GF-D8 (cell line): Measurements from ENCODE around the gene ITPR3.

ENCODE experiments used
- DNase-seq: peaks from one replicate; lab custom pipeline; 2025; lab: John Stamatoyannopoulos, UW

Gene ITPR3

DNA sequence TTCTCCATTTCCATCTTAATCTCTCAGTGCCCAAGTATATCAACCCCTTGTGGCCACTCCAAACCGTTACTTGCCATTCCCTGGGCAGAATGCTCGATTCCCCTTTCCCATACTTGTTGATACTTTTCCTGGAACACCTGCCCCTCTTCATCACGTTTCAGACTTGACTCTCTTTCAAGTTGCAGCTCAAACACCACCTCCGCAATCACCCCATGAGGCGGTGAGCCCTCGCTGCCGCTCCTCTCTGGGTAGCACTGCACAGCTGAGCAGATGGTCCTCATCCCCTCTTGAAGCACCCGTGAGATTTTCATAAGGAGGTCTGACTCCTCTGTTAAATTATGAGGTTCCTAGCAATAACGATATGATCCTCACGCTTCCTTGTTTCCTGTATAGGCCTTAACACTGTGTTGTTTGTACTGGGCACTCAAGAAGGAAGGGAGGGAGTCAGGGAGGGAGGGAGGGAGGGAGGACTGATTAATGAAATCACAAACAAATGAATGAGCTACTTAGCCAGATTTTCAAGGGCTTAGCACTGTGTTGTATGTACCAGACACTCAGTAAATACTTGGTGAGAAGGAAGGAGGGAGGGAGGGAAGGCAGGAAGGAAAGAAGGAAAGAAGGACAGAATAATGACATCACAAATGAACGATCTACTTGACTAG, 98.3 kb downstream of the ITPR3 start:
- no peak for DNase-seq

DNA sequence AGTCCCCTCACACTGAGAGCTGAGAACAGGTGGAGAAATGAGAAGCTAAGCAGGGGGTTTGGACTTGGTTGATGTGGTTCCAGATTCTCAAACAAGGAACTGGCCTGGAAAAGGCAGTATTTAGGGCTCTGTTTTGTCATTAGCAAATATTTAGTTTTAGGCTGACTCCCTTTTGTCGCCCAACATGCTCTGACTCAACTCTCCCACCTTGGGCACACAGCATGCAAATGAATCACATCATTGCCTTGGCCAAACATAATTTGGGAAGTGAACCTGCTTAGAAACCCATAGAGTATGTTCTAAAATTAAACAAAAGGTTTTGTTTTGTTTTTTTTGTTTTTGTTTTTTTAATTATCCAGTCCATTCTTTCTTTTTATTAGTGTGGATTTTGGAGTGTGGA, 99.9 kb downstream of the ITPR3 start:
- no peak for DNase-seq

DNA sequence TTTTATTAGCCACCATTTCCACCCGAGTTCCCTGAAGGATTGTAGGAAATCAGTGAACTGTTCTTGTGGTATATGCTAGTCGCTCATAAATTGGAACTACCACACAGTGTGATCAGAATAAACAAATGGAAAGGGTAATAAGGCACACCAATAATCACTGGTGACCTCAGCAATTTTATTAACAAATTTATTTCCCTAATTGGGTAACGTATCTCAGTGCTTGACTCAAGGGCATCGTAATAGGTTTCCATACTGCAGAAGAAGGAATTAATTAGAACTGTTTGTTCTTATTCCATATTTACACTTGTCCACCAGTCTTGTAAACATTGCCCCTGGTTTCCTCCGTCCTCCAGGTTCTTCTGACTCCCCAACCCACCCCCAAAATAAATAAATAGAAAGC, 100.4 kb downstream of the ITPR3 start:
- DNase-seq: no peak

DNA sequence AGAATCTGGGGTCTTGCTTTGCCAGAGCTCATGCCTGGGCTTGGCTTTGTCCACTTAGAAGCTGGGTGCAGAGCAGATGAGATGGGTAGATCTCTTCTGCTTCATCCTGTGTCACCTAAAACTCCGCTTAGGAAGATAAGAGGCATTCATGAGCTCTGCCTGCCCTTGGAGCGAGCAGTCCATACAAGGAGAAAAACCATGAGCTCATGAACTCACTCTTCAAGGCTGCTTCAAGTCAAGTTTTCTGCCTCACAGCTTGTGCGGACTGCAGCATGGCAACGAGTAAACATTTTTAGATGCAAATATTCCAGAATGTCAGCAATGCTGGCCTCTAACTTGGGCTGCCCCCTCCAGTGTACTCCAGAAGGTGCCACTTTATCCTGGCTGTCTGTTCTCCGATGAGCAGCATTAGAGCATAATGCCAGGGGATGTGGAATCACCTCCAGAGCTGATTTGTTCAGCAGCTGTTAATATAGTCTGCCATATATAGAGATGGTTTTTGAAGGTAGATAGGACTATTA, 101.0 kb downstream of the ITPR3 start:
- no peak for DNase-seq

DNA sequence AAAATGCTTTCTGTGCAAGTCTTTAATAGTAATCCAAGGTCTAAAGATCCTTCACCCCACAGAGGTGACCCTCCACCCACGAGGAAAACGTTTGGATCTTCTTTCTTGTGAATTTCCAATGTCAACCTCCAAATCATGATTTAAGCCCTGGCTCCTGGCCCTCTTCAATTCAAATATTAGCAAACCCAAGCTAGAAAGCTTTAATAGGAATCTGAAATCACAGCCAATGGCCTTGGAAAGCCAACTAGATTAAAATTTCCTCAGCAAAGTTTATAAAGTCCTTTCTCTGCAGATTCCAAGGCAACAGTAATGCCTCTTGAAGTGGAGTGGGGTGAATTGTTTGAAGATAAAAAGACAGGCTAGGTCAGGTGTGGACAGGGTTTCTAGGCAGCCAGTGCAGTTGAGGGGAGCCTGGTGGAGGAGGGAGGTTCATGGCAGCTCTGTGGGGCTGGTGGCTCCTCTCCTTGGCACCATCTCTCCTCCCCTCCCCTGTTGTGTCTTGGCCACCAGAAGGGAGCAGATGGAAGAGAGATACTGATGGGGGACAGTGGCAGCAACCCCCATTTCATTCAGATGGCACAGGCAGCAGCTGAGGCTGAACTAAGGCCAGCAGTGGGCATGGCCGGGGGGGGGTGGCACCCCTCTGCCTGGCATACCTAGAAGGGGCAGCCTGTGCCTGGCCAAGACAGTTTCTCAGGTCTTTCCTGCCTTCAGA, 102.4 kb downstream of the ITPR3 start:
- no peak for DNase-seq

DNA sequence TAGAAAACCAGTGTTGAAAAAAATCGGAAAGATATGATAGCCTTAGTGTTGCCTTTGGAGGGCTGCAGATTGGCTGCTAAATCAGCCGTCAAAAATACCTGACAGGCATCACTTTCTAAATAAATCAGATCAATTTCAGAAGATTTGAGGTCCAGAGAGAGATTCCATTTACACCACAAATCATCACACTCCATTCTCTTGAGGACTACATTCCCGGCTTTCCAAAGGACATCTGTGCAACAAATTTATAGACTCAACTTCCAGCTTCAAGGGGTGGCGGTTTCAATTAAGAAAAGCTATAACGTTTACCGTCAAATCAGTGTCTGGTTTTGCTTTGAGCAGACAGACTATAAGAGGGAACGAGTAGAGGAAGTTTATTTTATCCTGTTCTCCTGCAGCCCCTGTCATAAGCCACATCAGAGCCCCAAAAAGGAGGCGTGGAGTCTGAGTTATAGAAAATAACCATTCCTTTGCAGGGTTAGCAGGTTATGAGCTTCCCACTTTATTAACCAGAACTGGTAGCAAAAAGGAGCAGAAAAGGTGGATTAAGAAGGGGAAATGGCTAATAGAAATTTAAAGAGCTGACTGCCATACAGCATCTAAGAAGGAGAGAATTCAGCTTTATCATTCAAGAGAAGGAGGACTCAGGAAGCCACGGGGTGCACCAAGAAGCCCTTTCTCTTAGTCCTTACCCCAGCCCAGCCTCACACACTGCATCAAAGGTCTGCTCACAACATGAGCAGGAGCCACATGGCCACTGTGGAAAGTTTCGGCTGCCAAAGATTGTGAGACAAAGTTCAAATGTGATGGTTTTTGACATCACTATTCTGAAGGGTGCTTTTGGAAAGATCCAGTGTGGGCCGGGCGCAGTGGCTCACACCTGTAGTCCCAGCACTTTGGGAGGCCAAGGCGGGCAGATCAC, 103.2 kb downstream of the ITPR3 start:
- no peak for DNase-seq

DNA sequence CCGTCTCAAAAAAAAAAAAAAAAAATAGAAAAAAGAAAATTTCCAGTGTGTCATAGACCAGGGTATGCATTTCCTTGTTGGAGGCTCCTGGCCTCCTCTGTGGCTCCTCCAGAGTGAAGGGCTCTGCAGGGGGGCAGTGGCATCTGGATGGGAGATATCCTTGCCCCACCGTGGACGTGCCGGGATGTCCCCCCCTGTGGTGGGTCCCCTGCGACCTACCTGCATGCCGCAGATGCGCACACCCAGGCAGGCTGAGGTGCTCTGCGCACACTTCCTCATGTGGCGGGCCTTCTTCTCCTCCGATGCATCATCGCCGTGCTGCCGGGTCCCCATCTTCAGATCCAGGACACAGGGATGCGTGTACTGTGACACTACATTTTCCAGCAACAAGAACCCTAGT, 104.1 kb downstream of the ITPR3 start:
- DNase-seq: no peak

DNA sequence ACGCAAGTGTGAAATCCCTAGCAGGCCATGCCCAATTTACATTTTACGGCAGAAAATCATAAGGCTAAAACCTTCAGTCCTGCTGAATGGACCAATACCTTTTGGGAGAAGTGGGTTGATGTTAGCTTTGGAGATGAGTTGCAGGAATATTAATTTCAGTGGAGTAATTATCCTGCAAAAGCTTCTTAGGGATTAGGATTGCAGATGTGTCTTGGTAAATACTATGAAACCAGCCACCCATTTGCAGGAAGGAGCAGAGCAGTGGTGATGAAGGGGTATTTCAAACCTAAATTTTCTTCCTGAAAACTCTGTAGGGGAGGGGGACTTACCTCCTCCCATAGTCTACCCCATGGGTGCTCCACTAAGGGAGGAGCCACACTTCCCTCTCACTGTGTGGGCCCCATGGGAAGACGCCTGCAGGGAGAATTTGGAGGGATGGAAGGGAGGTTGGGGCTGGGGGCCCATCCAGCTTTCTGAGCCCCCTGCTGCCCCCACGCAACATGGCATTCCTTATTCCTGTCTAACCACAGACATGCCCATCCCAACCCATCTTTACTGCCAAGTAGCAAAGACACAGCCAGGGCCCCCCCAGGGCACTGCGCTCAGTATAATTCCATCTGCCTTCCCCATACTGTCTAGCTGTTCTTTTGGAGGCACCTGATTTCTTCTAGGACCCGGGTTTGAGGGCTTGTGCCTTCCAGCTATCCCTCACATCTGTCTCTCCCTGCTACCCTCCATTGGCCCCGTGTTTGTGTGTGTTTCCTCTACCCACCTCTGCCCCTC, 105.0 kb downstream of the ITPR3 start:
- DNase-seq: no peak

DNA sequence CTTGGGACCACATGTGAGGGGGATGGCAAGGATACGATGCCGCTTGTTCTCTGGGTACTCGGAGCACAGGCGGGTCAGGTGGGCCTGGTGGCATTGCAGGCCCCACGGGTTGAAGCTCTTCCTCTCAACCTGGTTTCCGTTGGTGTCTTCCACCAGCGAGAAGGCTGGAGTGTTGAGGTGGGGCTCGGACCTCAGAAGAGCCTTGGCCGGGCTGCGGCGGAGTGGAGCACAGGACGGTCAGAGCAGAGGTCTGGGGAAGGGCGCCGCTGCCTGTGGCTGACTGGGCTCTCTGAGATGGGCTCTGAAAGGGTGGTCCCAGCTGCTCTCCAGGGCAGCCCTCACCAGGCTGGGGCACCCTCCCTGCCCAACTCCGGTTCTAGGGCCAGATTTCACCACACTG, 105.6 kb downstream of the ITPR3 start:
- no peak for DNase-seq

DNA sequence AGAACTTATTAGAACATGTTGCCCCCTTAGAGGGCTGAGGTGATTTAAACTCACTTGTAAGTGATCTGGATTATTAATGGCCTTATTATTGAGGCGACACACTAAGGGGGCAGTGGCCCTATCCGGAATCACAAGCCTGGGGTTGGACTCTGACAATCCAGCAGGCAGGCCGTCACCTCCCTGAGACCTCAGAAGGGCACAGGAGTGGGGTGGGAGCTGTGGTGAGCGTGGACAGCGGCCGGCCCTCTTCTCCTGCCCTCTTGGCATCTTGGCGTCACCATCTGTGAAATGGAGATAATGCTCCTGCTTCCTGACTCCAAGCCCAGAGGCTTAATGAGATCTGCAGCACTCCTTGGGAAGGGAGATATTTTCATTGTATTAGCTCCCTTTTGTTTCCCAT, 106.0 kb downstream of the ITPR3 start:
- DNase-seq: no peak

DNA sequence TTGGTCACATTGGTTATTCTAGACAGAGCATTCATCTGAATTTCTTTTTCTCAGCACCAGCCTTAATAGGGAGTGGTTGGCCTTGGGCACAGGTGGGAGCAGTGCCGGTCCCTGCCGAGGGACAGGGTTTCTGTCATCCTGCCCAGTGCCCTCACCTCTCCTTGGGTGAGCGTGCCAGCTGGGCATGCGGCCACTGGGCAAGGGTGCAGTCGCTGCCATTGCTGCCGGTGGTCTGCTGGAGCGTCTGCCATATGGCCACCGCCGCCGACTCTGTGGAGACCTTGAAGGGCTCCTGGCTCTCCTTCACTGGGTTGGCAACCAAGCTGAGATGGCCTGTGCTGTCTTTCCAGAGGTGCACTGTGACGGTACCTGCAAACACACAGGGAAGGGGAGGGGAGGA, 106.8 kb downstream of the ITPR3 start:
- DNase-seq: no peak

DNA sequence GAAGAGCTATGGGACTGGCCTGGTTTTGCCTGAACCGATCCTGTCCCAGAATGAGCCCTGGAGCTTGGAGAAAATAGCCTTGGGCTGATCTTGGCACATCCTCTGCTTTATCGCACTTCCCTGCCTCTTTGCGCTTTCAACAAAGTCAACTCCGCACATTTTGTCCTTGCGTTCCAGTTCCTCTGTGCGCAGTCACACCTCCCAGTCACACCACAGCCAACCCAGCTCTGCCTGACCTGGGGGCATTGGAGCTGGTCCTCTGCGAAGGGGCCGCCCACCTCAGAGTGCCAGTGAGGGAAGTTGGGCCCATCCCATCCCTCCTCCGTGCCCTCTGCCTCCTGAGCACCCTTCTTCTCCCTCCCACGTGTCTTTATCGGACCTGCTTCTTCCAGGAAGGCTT, 107.3 kb downstream of the ITPR3 start:
- no peak for DNase-seq

DNA sequence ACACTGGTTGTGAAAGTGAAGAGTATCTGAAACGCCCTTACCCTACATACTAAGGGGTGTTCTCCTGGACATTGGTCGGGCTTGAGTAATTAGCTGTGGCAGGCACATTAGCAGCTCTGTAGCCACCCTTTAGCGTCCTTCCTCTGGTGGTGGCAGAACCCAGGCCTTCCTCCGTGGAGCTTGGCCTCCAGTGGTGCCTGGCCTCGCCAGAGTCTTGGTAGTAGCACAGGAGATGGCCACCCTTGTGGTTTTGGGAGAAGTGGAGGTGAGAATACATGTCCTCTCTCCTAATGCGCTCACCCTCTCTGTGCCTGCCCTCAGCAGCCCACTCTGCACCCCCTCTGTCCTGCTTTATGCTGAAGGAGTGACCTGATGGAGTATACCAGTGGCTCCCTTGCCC, 107.9 kb downstream of the ITPR3 start:
- no peak for DNase-seq

DNA sequence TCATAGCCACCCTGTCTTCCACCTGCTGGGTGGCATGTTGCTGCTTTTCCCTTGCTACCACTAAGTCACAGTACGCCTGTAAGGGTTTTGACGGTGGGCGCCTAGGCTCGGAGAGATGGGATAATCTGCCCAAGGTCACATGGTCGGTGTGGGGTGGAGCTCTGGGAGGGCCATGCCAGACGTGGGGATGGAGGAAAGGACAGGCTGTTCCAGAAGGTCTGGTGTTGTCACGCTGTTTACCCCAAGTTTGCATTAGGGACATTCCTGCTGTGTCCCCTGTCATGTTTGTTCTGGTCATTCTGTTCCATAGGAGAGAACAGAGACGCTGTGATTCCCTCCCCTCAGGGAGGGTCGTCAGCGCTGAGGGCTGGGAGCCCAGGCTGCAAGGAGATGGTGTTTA, 109.5 kb downstream of the ITPR3 start:
- no peak for DNase-seq

DNA sequence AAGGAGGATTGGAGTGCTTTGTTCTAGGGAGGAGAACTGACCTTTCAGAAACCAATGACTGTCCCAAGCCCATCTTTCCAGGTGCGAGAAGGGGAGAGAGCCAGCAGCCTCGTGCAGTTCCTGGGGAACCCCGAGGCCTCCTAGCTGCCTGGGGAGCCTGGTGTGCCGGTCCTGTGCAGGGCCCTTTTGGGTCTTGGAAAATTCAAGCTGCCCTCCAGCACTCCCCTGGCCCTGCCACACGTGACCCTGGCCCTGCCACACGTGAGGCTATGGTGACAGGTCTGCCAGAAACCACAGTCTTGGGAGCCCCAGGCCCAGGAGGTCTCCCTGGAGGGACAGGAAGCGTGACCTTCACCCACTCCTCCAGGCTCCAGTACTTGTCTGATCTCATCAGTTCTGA, 109.9 kb downstream of the ITPR3 start:
- DNase-seq: no peak

DNA sequence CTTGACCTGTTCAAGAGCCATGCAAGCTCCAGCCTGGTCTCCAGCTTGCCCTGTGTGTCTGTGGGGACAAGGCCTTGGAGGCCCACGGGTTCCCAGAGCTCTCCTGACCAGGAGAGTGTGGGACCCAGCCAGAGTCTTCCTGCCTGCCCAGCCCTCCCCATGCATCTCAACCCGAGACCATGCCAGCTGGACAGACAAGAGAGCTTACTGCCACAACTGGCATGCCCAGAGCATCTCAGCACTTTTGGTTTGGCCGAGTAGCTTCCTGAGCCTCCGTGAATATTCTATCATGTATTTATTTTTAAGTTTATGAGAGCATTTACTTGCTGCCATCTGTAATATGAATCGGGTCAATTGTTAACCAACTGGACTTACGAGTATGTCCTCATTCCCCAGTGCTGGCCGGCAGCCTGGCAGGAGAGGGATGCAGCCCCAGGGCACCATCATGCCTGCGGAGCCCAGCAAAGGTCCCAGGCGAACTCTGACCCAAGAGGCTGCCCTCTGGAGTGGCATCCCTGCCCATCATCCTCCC, 110.7 kb downstream of the ITPR3 start:
- no peak for DNase-seq

DNA sequence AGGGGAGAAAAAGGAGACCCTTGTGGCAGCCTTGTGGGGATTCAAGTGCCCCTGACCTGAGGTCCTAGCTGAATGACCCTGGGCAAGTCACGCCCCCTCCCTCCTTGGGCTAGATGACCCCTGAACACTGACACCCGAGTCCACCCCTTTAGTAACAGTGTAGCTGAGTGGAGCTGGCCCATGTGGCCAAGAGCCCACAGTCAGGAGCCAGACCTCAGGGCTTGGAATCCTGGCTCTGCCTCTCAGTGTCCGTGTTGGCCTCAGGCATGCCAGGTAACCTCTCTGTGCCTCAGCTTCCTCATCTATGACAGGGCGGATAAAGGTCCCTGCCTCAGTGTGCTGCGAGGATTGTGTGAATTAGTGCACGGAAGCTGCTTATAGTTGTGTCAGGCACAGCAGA, 111.3 kb downstream of the ITPR3 start:
- DNase-seq: no peak

DNA sequence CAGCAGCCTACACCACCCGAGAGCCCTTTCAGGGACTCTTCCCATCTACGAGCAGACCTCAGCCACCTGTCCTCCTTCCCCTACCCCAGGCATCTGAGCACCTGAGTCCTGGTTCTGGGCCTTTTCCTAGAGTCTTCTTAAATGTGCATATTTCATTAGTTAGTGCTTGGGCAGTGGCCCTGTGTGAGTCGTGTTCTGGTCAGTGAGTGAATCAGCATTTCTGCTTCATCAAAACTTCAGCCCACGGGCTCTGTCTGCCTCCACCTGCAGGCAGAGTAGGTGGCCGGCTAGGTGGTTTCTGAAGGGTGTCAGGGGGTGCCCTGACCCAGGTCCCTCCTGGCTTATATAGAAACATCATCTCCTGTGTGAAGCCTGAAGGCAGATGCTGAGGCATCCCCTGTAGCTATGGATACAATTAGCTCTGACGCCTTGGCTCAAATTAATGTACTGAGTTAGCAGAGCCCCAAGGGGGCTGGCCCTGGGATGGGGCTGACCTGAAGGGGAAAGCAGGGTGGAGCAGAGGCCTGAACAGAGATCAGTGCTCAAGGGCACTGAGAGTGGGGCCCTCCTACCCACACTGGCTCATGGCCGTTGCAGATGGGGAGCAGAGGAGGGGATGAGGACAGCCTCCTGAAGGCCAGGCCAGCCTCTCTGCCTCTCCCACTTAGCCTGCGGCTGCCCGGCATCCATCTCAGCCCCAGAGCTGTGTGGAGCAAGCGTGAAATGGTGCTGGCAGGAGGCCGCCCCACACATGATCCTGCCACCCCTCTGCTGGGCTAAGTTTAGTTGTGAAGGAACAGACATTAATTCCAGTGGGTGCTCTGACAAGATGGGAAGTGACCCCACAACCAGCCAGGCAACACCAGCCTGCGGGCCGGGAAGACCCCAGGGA, 111.9 kb downstream of the ITPR3 start:
- no peak for DNase-seq

DNA sequence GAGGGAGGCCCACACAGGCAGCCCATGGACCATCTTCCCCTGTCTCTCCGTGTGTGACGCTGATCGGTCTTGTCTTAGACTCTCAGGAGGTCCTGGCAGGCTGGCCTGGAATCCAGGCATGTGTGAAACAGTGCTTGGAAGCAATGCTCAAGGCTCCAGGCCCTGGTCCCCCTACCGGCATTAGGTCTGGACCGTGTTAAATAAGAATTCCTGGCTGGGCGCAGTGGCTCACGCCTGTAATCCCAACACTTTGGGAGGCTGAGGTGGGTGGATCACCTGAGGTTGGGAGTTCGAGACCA, 112.5 kb downstream of the ITPR3 start:
- DNase-seq: no peak

DNA sequence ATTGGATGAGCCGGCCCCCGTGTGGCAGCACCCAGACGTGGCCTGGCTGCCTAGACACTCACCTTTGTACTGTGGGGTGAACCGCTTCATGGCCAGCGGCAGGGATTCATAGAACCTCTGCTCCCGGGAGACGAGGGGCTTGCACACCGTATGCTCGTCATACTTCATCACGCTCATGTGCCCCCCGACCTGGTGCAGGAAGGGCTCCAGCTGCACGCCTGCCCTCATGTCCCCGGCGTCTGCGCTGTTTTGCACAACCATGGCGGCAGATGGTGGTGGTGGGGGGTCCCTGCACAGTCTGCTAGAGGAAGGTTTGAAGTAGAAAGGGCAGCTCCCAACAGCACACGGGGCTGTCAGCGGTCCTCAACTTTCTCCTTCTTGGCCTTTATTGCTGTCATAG, 114.1 kb downstream of the ITPR3 start:
- no peak for DNase-seq
